Activated CD8-positive, alpha-beta T cell treated with anti-CD3 and anti-CD28 coated beads for 36 hours (primary cell): ENCODE results near the gene SPRYD7. TPM values are rescaled to one million over a fixed set of nuclear protein-coding genes. Genes with fewer than 3 reads are reported as not detected.

ENCODE experiments used
- ATAC-seq: fragments of 200-7000 bp; cut with Tn5 transposase; one replicate; pipeline ENCODE4 v1.10.0; 2021; ENCODE audit warnings: mild to moderate bottlenecking, moderate library complexity
- CTCF ChIA-PET: fragments of 350-600 bp; sonication (Branson Sonifier 250); formaldehyde crosslinking; loops from one replicate; lab custom pipeline; 2021; ENCODE audit warnings: antibody characterized with exemption; lab: Charles Lee
- POLR2A ChIA-PET: fragments of 350-600 bp; sonication (Branson Sonifier 250); formaldehyde crosslinking; loops from one replicate; lab custom pipeline; 2021; ENCODE audit warnings: antibody characterized with exemption; lab: Charles Lee
- DNase-seq: peaks from one replicate; pipeline ENCODE4 v3.0.0-alpha.2; 2020
- H3K27ac Mint-ChIP-seq: one replicate; pipeline ENCODE4 v1.8.0; 2021; ENCODE audit warnings: mild to moderate bottlenecking, mixed read lengths
- H3K27me3 Mint-ChIP-seq: one replicate; pipeline ENCODE4 v1.8.0; 2021; ENCODE audit warnings: mixed read lengths
- H3K36me3 Mint-ChIP-seq: one replicate; pipeline ENCODE4 v1.8.0; 2021; ENCODE audit warnings: low read depth, mixed read lengths
- H3K4me1 Mint-ChIP-seq: one replicate; pipeline ENCODE4 v1.8.0; 2021; ENCODE audit warnings: low read depth, mixed read lengths
- H3K4me3 Mint-ChIP-seq: one replicate; pipeline ENCODE4 v1.8.0; 2021; ENCODE audit warnings: mild to moderate bottlenecking, moderate library complexity, mixed read lengths
- H3K9me3 Mint-ChIP-seq: one replicate; pipeline ENCODE4 v1.8.0; 2021; ENCODE audit warnings: mixed read lengths
- CTCF ChIP-seq: fragments of 200-600 bp; IDR thresholded peaks from one replicate; pipeline ENCODE4 v1.8.0; 2022; ENCODE audit warnings: antibody characterized with exemption, mild to moderate bottlenecking
- intact Hi-C: fragments of 100-400 bp; cut with micrococcal nuclease; formaldehyde crosslinking; loops from one replicate; pipeline ENCODE4 v1.10.0; 2022
- total RNA-seq, 2 experiments: library from RNA; stranded (reverse); gene quantifications; one replicate each; pipeline ENCODE4 v1.2.3, GENCODE V29; 2021

The SPRYD7 gene, protein sequence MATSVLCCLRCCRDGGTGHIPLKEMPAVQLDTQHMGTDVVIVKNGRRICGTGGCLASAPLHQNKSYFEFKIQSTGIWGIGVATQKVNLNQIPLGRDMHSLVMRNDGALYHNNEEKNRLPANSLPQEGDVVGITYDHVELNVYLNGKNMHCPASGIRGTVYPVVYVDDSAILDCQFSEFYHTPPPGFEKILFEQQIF
- total RNA-seq = 1 to 10 TPM; 6.3 to 6.7 TPM

GRCh38 chr13:49936075-49936967, at the start of gene SPRYD7:
Gene SPRYD7, minus strand, starts transcription at chr13:49936340. Its CDS starts 105 bp downstream, at chr13:49936235.
- H3K9me3 Mint-ChIP-seq = no peaks in the 10 kb centered on the region

GRCh38 chr13:49985129-49985528, 49.0 kb upstream of the SPRYD7 start:
- no peak for DNase-seq
- Mint-ChIP-seq H3K4me1 (no peaks in the 10 kb centered on the region), H3K36me3 (no peaks in the 10 kb centered on the region), H3K27me3 (no peaks in the 10 kb centered on the region), H3K9me3 (no peaks in the 10 kb centered on the region), H3K27ac (no peak overlapping the region), H3K4me3 (no peak overlapping the region)
- CTCF ChIA-PET = no interaction called here
- ATAC-seq = no peak
- POLR2A ChIA-PET = no interaction called here
- intact Hi-C loops = no loop called here
- TF ChIP-seq CTCF = no peak

More at GRCh38 chr13:49936075-49936967, at the start of gene SPRYD7:
- TF ChIP-seq CTCF = peak; percentile 89
- peaks cover 1% of the 10 kb centered on the region for H3K27me3 Mint-ChIP-seq
- H3K27ac Mint-ChIP-seq = peak within 1 kb of the TSS; percentile 85
- H3K4me1 Mint-ChIP-seq = peaks cover 13% of the 10 kb centered on the region
- intact Hi-C loops = loop anchor here (2.0 kb wide), 1 partner anchor 974 kb away; no protein-coding TSS in a partner anchor
- peak; percentile 96 for DNase-seq
- H3K4me3 Mint-ChIP-seq = peak within 1 kb of the TSS; percentile 80
- POLR2A ChIA-PET = interaction anchor here (0.6 to 1.6 kb wide), 7 partner anchors 47 to 288 kb away, joined by 3 to 7 read pairs (median 3); partner anchors contain the start of gene KPNA3
- H3K36me3 Mint-ChIP-seq = no peaks in the 10 kb centered on the region
- peak; percentile 99 for ATAC-seq
- CTCF ChIA-PET = interaction anchor here (0.6 to 1.9 kb wide), 18 partner anchors 9 to 1056 kb away, joined by 3 to 12 read pairs (median 4); partner anchors contain the start of genes EBPL, KPNA3 and TRIM13

GRCh38 chr13:49980266-49980665, 44.1 kb upstream of the SPRYD7 start:
- H3K9me3 Mint-ChIP-seq = no peaks in the 10 kb centered on the region
- CTCF ChIA-PET = interaction anchor here (0.9 to 1.6 kb wide), 3 partner anchors 34 to 931 kb away, joined by 3 to 6 read pairs (median 5); no protein-coding TSS in a partner anchor
- ATAC-seq = no peak
- H3K27me3 Mint-ChIP-seq = no peaks in the 10 kb centered on the region
- H3K4me3 Mint-ChIP-seq = no peak overlapping the region
- H3K27ac Mint-ChIP-seq = no peak overlapping the region
- DNase-seq = no peak
- POLR2A ChIA-PET = no interaction called here
- H3K4me1 Mint-ChIP-seq = peaks cover 2% of the 10 kb centered on the region
- intact Hi-C loops = no loop called here
- TF ChIP-seq CTCF = no peak
- H3K36me3 Mint-ChIP-seq = no peaks in the 10 kb centered on the region

DNA sequence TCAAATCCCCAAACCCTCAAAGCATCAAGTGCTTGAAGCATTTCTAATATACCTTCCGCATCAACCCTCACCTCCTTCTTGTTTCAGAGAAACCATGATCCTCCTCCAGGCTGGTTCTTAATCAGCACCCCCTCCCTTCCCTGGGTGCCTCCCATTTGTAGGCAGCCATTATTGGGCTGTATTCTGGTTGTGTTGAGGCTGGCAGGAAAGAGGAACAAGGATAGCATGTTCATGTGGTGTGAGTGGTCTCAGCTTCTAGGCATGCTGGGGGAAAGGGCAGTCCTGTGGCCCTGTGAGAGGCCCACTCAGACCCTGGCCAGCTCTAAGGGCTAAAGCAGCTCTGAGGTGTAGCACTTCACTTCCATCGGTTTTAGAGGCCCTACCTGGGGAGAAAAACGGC, 41.9 kb upstream of the SPRYD7 start:
- no peak for ATAC-seq
- peaks cover 2% of the 10 kb centered on the region for H3K4me1 Mint-ChIP-seq
- no peak overlapping the region for H3K27ac Mint-ChIP-seq
- H3K36me3 Mint-ChIP-seq = no peaks in the 10 kb centered on the region
- TF ChIP-seq CTCF = no peak
- no peak for DNase-seq
- H3K4me3 Mint-ChIP-seq = no peak overlapping the region
- ChIA-PET POLR2A (interaction anchor here (1.5 kb wide), 1 partner anchor 103 kb away, joined by 3 read pairs; no protein-coding TSS in a partner anchor), CTCF (interaction anchor here (0.7 to 5.0 kb wide), 9 partner anchors 12 to 937 kb away, joined by 3 to 27 read pairs (median 8); partner anchors contain the start of gene TRIM13)
- no peaks in the 10 kb centered on the region for H3K9me3 Mint-ChIP-seq
- intact Hi-C loops = loop anchor here (2.0 to 10.0 kb wide), 4 partner anchors 554 to 1093 kb away; no protein-coding TSS in a partner anchor
- no peaks in the 10 kb centered on the region for H3K27me3 Mint-ChIP-seq
